Activated CD8-positive, alpha-beta memory T cell treated with anti-CD3 and anti-CD28 coated beads for 48 hours (primary cell): ENCODE data around the gene KRTAP5-1.

Experiments
- DNase-seq, 3 experiments: peaks; one replicate each; pipeline ENCODE4 v3.0.0-alpha.2; 2020; ENCODE audit warnings: low read depth in 2 of 3, low spot score in 2 of 3

KRTAP5-1 gene

GRCh38 chr11:1560649-1561251 lies 24.3 kb downstream of the KRTAP5-1 start:
- no peak for DNase-seq

DNA sequence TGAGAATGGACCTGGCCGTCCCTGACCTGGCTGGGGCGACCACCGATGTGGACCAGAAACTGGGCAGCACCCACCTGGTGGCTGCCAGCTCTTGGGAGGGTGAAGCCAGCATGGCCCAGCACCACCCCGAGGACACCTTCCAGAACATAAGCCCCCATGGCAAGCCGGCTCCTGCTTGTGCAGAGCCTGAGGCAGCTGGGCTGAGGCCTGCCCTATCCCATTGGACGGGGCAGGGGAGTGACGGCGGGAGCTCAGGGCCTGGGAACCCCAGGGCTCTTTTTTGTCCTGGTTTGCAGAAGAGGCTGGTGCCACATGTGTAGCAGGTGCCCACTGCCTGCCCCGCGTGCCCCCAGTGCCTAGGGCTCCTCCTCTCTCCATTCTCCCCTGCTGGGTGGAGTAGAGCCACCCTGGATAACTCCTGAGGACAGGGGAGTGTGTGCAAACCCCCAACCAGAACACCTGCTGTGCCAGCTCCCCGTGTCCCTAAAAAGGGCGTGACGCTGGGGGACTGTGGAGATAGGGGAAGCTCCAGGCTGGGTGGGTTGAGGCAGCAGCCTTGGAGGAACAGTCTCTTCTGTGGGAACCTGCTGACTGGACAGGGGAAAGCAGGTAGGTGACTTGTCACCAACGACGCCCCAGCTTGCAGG lies 25.0 kb downstream of the KRTAP5-1 start:
- DNase-seq = no peak

DNA sequence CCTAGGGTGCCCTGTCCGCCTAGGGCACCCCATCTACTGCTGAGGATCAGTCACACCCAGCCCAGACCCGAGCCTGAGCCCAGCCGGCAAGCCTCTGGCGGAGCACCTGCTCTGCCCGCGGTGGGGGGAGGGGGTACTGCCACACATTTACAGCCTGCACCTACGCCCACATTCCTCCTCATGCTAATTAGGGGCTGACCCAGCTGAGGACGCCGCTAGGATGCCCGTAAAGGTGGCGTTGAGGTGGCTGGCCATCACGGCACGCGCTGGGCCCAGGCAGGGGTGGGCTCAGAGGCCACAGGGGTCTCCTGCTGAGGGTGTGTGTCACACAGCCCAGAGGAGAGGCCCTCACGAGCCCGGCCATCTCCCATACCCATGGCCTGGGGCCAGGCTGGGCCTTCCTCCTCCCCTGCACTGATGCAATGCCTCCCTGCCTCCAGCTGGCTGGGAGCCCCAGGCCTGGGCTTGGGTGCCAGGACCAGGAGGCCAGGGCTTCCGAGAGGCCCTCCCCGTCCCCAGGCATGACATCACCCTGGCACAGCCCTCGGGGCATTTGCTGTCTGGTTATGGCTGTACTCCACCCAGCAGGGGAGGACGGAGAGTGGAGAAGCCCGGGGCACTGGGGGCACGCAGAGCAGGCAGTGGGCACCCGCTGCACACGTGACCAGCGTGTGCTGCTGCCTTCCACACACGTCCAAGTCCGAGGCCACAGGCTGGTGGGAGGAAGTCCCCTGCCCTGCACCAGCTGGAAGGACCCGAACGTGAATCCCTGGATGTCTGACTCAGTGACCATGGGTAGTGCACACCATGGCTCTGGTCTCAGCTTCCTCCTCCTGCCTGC lies 25.8 kb downstream of the KRTAP5-1 start:
- no peak for DNase-seq

GRCh38 chr11:1558775-1559110 lies 26.3 kb downstream of the KRTAP5-1 start:
- no peak for DNase-seq

DNA sequence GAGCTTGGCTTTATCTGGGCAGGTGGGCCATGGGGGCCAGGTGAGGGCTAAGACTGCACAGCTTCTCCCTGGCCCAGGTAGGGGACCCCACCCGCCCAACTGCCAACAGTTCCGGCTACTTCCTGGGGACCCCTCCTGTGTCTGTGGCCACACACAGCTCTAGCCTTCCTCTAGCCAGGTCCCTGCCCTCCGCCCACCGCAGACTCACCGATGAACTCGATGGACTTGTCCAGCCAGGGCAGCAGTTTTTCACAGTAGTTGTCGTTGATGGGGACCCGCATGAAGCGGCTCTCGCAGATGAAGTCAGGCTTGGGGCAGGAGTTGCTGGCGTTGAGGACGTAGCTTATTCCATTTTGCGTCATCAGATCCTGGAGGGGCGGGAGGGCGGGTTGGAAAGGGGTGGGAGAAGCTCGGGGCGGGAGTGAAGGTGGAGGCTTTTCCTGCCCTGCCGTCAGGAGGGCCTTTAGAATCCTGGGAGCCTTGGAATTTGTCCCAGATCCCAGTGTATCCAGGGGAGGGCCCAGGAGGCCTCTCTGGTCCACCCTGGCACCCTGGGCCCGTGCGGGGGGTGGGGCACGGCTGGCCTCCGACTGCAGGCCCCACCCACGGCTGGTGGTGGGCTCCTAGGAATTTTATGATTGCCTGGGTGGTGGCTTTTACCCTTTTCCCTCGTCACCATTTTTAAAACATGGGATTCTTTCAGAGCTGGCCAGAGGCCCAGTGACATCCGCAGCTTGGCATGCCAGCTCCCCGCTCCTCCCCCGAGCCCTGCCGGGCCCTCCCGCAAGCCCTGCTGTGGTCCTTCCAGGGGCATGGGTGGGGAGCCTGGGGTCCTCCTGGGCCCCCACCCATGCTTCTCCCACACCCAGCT lies 26.9 kb downstream of the KRTAP5-1 start:
- DNase-seq = no peak

GRCh38 chr11:1557051-1557884 lies 27.8 kb downstream of the KRTAP5-1 start:
- no peak for DNase-seq

- DNase-seq = no peak
Measured at GRCh38 chr11:1556278-1556902, 28.7 kb downstream of the KRTAP5-1 start.

- DNase-seq = no peak
Measured at GRCh38 chr11:1555713-1556153, 29.4 kb downstream of the KRTAP5-1 start.

GRCh38 chr11:1554981-1555712 lies 29.9 kb downstream of the KRTAP5-1 start:
- no peak for DNase-seq

- no peak for DNase-seq
Measured at GRCh38 chr11:1553808-1554594, 31.1 kb downstream of the KRTAP5-1 start.

GRCh38 chr11:1549338-1550330 lies 35.4 kb downstream of the KRTAP5-1 start:
- DNase-seq = no peak

GRCh38 chr11:1548221-1549070 lies 36.6 kb downstream of the KRTAP5-1 start:
- no peak for DNase-seq

GRCh38 chr11:1547467-1548098 lies 37.5 kb downstream of the KRTAP5-1 start:
- no peak for DNase-seq

- peak in 1 of 3 experiments; percentile 17 for DNase-seq
Measured at GRCh38 chr11:1546536-1547466, 38.3 kb downstream of the KRTAP5-1 start.

DNA sequence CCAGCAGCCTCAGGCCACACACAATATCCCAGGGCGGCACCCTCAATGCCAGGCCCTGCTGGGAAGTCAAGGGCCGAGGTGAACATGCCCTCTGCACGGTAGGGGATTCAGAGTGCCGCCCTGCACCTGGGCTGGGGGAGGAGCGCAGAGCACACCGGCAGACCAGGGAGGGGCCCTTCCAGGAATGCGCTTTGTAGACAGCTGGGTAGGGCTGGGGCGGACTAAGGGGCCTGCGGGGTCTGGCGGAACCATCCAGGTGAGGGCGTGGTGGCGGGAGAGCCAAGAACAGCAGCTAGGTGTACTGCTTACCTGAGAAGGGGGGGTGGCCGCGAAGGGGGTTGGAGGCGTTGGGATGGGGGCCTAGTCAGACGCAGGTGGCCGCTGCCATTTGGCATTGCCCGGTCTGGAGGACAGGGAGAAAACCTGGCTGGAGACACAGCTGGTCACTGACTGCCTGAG lies 39.0 kb downstream of the KRTAP5-1 start:
- DNase-seq = no peak
